DND-41 (cell line): ENCODE measurements around the gene SLC16A11.

Experiments
- ATAC-seq: fragments of 200-7000 bp; cut with Tn5 transposase; 3 replicates; pipeline ENCODE4 v1.9.1; 2021; ENCODE audit warnings: low read depth; ENCODE audit not compliant: insufficient read depth
- DNase-seq: peaks from one replicate; pipeline ENCODE4 v3.0.0-alpha.2; 2020
- H2AFZ ChIP-seq: 2 replicates; pipeline ENCODE4 v1.6.0; 2012; ENCODE audit warnings: low read depth, low read length
- H3K27ac ChIP-seq: 2 replicates; pipeline ENCODE4 v1.5.1; 2012; ENCODE audit warnings: low read length, inconsistent platforms
- H3K27me3 ChIP-seq: fragments of 200-600 bp; sonication (generic); 2 replicates; pipeline ENCODE4 v1.6.0; 2012; ENCODE audit warnings: low read length, mild to moderate bottlenecking, inconsistent platforms; ENCODE audit not compliant: insufficient read depth, poor library complexity
- H3K36me3 ChIP-seq: 2 replicates; pipeline ENCODE4 v1.5.1; 2012; ENCODE audit warnings: low read length, inconsistent platforms; ENCODE audit not compliant: insufficient read depth
- H3K4me1 ChIP-seq: 2 replicates; pipeline ENCODE4 v1.5.1; 2012; ENCODE audit warnings: mild to moderate bottlenecking, low read length; ENCODE audit not compliant: insufficient read depth
- H3K4me2 ChIP-seq: 2 replicates; pipeline ENCODE4 v1.6.0; 2012; ENCODE audit warnings: mild to moderate bottlenecking, moderate library complexity, low read length, inconsistent platforms; ENCODE audit not compliant: insufficient read depth
- H3K4me3 ChIP-seq, 2 experiments: fragments of 200-600 bp in 1 of 2; shearing (Covaris generic) in 1 of 2; 2 replicates each; pipeline ENCODE4 v1.5.1; 2012 to 2016; ENCODE audit warnings: inconsistent platforms in 2 of 2, low read length in 2 of 2, mild to moderate bottlenecking in 2 of 2, low read depth in 1 of 2, moderate library complexity in 1 of 2
- H3K79me2 ChIP-seq: 2 replicates; pipeline ENCODE4 v1.6.0; 2012; ENCODE audit warnings: low read length, inconsistent platforms; ENCODE audit not compliant: insufficient read depth
- H3K9ac ChIP-seq: 2 replicates; pipeline ENCODE4 v1.6.0; 2012; ENCODE audit warnings: low read depth, mild to moderate bottlenecking, inconsistent platforms, low read length, moderate library complexity
- H3K9me3 ChIP-seq: 2 replicates; pipeline ENCODE4 v1.5.1; 2012; ENCODE audit warnings: low read length, moderate library complexity, mild to moderate bottlenecking, inconsistent platforms; ENCODE audit not compliant: insufficient read depth, severe bottlenecking
- H4K20me1 ChIP-seq: 2 replicates; pipeline ENCODE4 v1.6.0; 2012; ENCODE audit warnings: low read length; ENCODE audit not compliant: insufficient read depth
- CTCF ChIP-seq: IDR thresholded peaks from 2 replicates; pipeline ENCODE4 v1.5.1; 2012; ENCODE audit warnings: borderline replicate concordance, low read length, moderate library complexity, mild to moderate bottlenecking; ENCODE audit not compliant: poor library complexity, severe bottlenecking; ENCODE audit errors: extremely low read depth
- EZH2 ChIP-seq: IDR thresholded peaks from 3 replicates; pipeline ENCODE4 v1.6.1; 2012; ENCODE audit warnings: borderline replicate concordance, low read depth, mild to moderate bottlenecking, moderate library complexity, low read length, inconsistent platforms; ENCODE audit not compliant: severe bottlenecking

The SLC16A11 gene

GRCh38 chr17:7035591-7036368, 8.1 kb downstream of the SLC16A11 start, which contains the start of gene SLC16A13:
TSS of gene SLC16A13 (plus strand) at chr17:7036015. CDS start at chr17:7036383, 368 bp downstream.
- Histone ChIP-seq H3K9ac (peak within 1 kb of the TSS; percentile 84), H3K4me3 (peak within 1 kb of the TSS; percentile 66 to 81), H3K9me3 (no peaks in the 10 kb centered on the region), H3K27me3 (no peaks in the 10 kb centered on the region), H3K4me2 (peak within 1 kb of the TSS; percentile 87), H3K36me3 (no peaks in the 10 kb centered on the region; the same call in 1 of the 2 replicates), H3K4me1 (peaks cover 23% of the 10 kb centered on the region), H3K79me2 (peaks cover 16% of the 10 kb centered on the region), H2AFZ (peak within 1 kb of the TSS; percentile 85), H3K27ac (peak within 1 kb of the TSS; percentile 93), H4K20me1 (no peaks in the 10 kb centered on the region)
- TF ChIP-seq CTCF = no peak
- TF ChIP-seq EZH2 = no peak
- peak; percentile 98 for DNase-seq
- peak; percentile 94 for ATAC-seq

GRCh38 chr17:7034955-7035590, 8.8 kb downstream of the SLC16A11 start:
- DNase-seq = peak; percentile 60
- peak overlapping the region; percentile 85 for H2AFZ ChIP-seq

GRCh38 chr17:7029659-7030058, 14.2 kb downstream of the SLC16A11 start:
- ATAC-seq = peak; percentile 84
- H3K27ac ChIP-seq = peak overlapping the region; percentile 9
- H3K9me3 ChIP-seq = no peaks in the 10 kb centered on the region
- no peaks in the 10 kb centered on the region for H4K20me1 ChIP-seq
- peaks cover 16% of the 10 kb centered on the region for H3K4me1 ChIP-seq
- no peak for TF ChIP-seq CTCF
- no peaks in the 10 kb centered on the region for H3K27me3 ChIP-seq
- no peaks in the 10 kb centered on the region for H3K36me3 ChIP-seq
- peak overlapping the region; percentile 45 for H3K4me2 ChIP-seq
- peak overlapping the region; percentile 23; the same call in 1 of the 2 replicates for H3K9ac ChIP-seq
- H2AFZ ChIP-seq = peak overlapping the region; percentile 72
- DNase-seq = peak; percentile 65
- no peaks in the 10 kb centered on the region for H3K79me2 ChIP-seq
- H3K4me3 ChIP-seq = peak overlapping the region in 1 of 2 experiments; percentile 31; a peak in 1 of 4 replicates

More at GRCh38 chr17:7034955-7035590, 8.8 kb downstream of the SLC16A11 start:
- H3K9me3 ChIP-seq = no peaks in the 10 kb centered on the region
- peak overlapping the region; percentile 84 for H3K9ac ChIP-seq
- H3K4me2 ChIP-seq = peak overlapping the region; percentile 87
- H3K27ac ChIP-seq = peak overlapping the region; percentile 93
- H3K4me1 ChIP-seq = peaks cover 26% of the 10 kb centered on the region
- TF ChIP-seq CTCF (no peak), EZH2 (no peak)
- H3K79me2 ChIP-seq = peaks cover 16% of the 10 kb centered on the region
- H4K20me1 ChIP-seq = no peaks in the 10 kb centered on the region
- ATAC-seq = peak; percentile 49
- H3K27me3 ChIP-seq = no peaks in the 10 kb centered on the region
- H3K36me3 ChIP-seq = no peaks in the 10 kb centered on the region; the same call in 1 of the 2 replicates
- peak overlapping the region; percentile 66 to 81 for H3K4me3 ChIP-seq
